NCI-H146 treated with DMSO at 0.1 percent for 48 hours (cell line): ENCODE measurements around the gene TAS2R60.
"Not testable (repeated sequence)": the region's sequence is repeated elsewhere in the genome, so short reads cannot be mapped to it uniquely, and the experiment has no call there.

Experiments used
- DNase-seq: peaks from one replicate; lab custom pipeline; 2025; ENCODE audit not compliant: unreplicated experiment; lab: John Stamatoyannopoulos, UW

TAS2R60 gene

GRCh38 chr7:143410521-143411004 is 32.7 kb upstream of the TAS2R60 start:
- no peak for DNase-seq

- no peak for DNase-seq
Measured at GRCh38 chr7:143411976-143412708, 31.1 kb upstream of the TAS2R60 start.

DNA sequence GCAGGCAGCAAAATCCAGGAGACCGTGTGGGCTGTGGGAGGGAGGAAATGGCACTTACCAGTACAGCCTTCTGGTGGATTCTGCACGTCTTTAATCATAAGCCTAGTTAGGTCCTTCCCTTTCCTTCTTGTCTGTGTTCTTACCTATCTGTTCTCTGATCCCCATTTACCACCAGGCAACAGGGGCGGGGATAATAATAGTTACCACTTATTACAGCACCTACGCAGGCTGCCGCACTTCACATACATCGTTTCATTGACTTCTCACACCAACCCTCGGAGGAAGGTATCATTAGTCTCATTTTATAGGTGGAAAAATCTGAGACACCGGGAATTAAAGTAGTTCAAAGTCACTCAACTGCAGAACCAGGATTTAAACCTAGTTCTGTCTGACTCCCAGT is 30.1 kb upstream of the TAS2R60 start:
- DNase-seq: no peak

- DNase-seq: not testable (repeated sequence)
Measured at GRCh38 chr7:143415209-143415608, 28.0 kb upstream of the TAS2R60 start.

DNA sequence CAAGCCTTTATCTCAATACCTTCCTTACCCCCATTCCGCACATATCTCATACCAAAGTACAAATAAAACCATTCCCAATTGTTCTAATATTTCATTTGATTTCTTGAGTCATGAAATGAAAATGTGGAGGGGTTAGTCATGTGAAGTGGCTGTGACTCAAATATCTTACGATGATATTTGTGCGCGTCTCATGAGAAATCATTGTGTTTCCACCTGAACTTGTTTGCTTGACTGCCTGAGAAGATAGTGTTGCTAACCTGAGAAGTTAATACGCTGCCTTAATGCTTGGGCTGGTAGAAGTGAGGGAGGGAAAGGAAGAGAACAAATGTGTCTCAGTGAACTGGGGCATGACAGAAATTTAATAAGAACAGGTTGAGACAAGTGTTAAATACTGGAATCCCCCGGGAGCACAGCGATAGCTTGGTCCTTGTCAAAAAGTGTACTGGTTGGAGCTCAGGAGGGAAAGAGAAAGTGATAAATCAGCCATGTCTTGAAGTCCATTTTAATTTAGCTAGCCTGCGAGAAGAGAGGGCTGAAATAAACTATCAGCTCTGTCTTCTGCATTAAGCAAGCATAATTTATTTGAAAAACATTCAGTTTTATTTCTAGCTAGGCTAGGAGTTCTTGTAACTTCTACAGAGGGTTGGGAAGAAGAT is 27.4 kb upstream of the TAS2R60 start:
- DNase-seq: no peak

GRCh38 chr7:143416565-143417149 is 26.6 kb upstream of the TAS2R60 start:
- peak; percentile 18 for DNase-seq

- DNase-seq: no peak
Measured at GRCh38 chr7:143417734-143418383, 25.4 kb upstream of the TAS2R60 start.

- no peak for DNase-seq
Measured at GRCh38 chr7:143418681-143419458, 24.4 kb upstream of the TAS2R60 start.

- DNase-seq: no peak
Measured at GRCh38 chr7:143419880-143420279, 23.4 kb upstream of the TAS2R60 start.

- DNase-seq: not testable (repeated sequence)
Measured at GRCh38 chr7:143420624-143421023, 22.6 kb upstream of the TAS2R60 start.

GRCh38 chr7:143422033-143422432 is 21.2 kb upstream of the TAS2R60 start:
- no peak for DNase-seq

GRCh38 chr7:143424476-143424875 is 18.8 kb upstream of the TAS2R60 start:
- DNase-seq: not testable (repeated sequence)

DNA sequence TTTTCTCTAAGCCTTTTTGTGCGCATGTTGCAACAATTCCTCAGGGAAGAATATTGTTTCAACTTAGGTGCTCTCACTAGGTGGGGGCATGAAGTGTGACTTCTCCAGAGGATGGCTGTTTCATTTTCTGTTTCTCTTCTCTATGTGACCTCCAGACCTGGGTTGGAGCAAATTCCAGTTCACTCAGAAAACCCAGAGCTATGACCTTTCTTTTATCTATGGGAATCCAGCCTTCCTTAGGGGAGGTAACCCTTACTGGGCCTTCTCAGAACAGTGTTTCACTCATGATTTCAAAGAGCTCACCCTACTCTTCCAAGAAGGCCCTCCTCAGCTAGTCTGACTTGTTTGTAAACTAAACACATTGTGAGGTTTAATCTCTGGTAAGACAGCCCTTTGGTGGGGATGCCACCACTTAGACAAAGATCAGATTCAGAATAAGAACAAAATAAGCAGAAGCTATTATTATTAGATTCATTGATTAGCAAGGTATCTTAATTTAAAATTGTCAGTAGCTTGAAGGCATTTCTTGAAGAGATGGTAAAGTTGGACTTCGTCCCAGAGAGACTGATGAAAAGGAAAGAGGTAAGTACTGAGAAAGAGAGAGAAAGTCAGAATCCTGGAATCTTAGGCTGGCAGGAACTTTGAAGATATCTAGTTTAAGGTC is 16.6 kb upstream of the TAS2R60 start:
- DNase-seq: no peak

GRCh38 chr7:143429770-143430698 is 13.2 kb upstream of the TAS2R60 start:
- no peak for DNase-seq

- no peak for DNase-seq
Measured at GRCh38 chr7:143431109-143431508, 12.1 kb upstream of the TAS2R60 start.

- no peak for DNase-seq
Measured at GRCh38 chr7:143433759-143434158, 9.5 kb upstream of the TAS2R60 start.

DNA sequence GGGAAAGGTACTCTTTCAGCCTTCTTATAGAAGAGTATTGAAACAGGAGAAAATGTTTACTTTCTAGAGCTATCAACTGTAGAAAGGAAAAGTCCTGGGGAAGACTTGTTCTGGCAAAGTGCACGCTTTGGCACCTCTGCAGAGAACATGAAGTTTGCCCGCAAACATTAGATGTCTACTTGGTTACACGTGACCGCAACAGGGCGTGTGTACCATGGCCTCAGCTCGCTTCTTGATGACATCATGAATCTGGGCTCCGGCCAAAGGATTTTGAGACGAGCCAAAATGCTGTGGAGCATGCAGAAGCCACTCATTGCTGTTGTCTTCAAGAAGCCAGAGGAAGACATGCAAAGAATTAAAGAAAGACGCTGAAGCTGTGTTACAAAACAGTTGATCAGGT is 8.6 kb upstream of the TAS2R60 start:
- no peak for DNase-seq

DNA sequence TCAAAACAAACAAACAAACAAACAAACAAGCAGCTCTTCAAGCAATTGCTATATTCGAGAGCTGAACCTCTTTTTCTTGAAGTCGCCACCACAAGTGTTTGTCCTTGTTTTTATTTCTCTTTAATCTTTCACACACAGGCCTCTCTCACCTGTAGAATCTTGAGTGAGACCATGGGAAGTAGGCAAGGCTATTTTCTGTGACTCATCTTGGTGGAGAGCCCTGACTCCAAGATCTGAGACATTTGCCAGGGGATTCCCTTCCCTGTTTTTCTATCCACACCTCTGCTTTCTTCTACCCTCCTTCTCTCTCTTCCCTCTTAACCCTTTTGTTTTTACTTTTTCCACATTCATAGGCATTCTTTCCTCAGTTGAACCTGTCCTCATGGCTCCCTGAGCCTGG is 8.0 kb upstream of the TAS2R60 start:
- DNase-seq: no peak

DNA sequence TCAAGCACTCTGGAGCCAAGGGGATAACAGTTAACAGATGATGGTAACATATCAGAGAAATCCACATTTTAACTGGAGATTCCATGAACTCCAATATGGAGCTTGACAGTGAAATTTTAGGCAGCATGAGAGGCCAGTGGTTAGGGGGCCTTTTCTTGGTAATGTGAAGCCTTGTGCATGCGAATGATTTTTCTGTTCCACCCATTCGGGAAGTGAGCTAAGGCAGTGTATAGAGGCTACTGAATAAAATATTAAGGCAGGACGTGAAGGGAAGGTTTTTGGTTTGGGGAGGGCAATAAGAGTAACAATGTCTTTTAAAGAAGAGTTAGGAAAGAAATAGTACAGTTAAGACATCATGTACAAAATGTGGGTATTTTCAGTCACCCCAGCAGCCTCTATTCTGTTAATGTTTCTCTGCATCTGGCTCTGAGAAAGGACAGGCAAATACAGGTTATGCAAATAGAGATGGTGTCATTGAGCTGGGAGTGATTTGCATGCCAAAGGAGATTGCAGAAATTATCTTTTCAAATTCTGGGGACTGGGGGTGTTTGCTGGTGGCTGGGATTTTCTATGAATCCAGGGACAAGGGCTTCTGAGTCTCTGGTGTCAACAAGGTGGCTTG is 6.8 kb upstream of the TAS2R60 start:
- DNase-seq: no peak
